Aorta (tissue), 5 donors: ENCODE measurements around the gene PKP3. TPM values are rescaled to one million over a fixed set of nuclear protein-coding genes. Genes with fewer than 3 reads are reported as not detected.
"Not testable (repeated sequence)": the region's sequence is repeated elsewhere in the genome, so short reads cannot be mapped to it uniquely, and the experiment has no call there.

Source experiments
- ATAC-seq: fragments of 200-7000 bp; cut with Tn5 transposase; one replicate; pipeline ENCODE4 v1.9.1; 2022; ENCODE audit warnings: moderate library complexity; ENCODE audit not compliant: low FRiP score
- DNase-seq, 2 donors: peaks; one replicate each; pipeline ENCODE4 v3.0.0-alpha.2; 2020
- H3K27ac ChIP-seq, 2 donors: one replicate each; pipeline ENCODE4 v1.5.1; 2013; ENCODE audit warnings: low read length in 2 of 2, mild to moderate bottlenecking in 2 of 2, moderate library complexity in 2 of 2, control low read depth in 1 of 2, inconsistent platforms in 1 of 2, low read depth in 1 of 2
- H3K27me3 ChIP-seq, 2 donors: one replicate each; pipeline ENCODE4 v1.6.1; 2013; ENCODE audit warnings: control low read depth in 1 of 2, low read length in 1 of 2, mild to moderate bottlenecking in 1 of 2, moderate library complexity in 1 of 2; ENCODE audit not compliant: insufficient read depth in 2 of 2, control insufficient read depth in 1 of 2
- H3K36me3 ChIP-seq, 2 donors: one replicate each; pipeline ENCODE4 v1.6.1; 2013; ENCODE audit warnings: control low read depth in 1 of 2, low read length in 1 of 2, mild to moderate bottlenecking in 1 of 2; ENCODE audit not compliant: insufficient read depth in 2 of 2, control insufficient read depth in 1 of 2
- H3K4me1 ChIP-seq, 2 donors: one replicate each; pipeline ENCODE4 v1.6.1; 2013; ENCODE audit warnings: low read length in 2 of 2, control low read depth in 1 of 2, mild to moderate bottlenecking in 1 of 2, moderate library complexity in 1 of 2; ENCODE audit not compliant: insufficient read depth in 2 of 2, control insufficient read depth in 1 of 2
- H3K4me3 ChIP-seq, 2 donors: one replicate each; pipeline ENCODE4 v1.5.1; 2013; ENCODE audit warnings: low read length in 2 of 2, control low read depth in 1 of 2, mild to moderate bottlenecking in 1 of 2
- H3K9me3 ChIP-seq: one replicate; pipeline ENCODE4 v1.6.1; 2013; ENCODE audit warnings: mild to moderate bottlenecking, low read length; ENCODE audit not compliant: control insufficient read depth
- WGBS, 2 donors: extraction: QIAGEN DNeasy Blood & Tissue Kit; methylation state at CpG; one replicate each; pipeline ENCODE4 v1.1.7; 2013; 5-methylcytosine and 5-hydroxymethylcytosine counted together
- intact Hi-C, 2 donors: fragments of 100-400 bp; cut with DNase I; formaldehyde crosslinking; loops; one replicate each; pipeline versions ENCODE4 v1.14.2 to v1.15.0; 2022
- polyA plus RNA-seq, 2 donors: library from polyadenylated mRNA; stranded (reverse); fragments of 200-250 nt; gene quantifications; one replicate each; pipeline ENCODE4 v1.2.3, GENCODE V29; 2013
- total RNA-seq, 2 donors: library from RNA; stranded (reverse); fragmentation: NEBNext Ultra II Directional; extraction: Animal tissue kit (Norgen Biotek cat#: 25700); gene quantifications; one replicate each; pipeline ENCODE4 v1.2.1, GENCODE V29; 2021
- donor health status: healthy with polysubstance abuse.
- donor health status: Bipolar disorder and iron deficiency.
- donor health status: DM: no; HTN: no; CAD: no.
- donor health status: DM: no; HTN: no; CAD: no.
- donor health status: DM: yes; HTN: yes; CAD: no.

Gene PKP3
- total and polyA plus RNA-seq, 4 donors: 0.05 to 10.9 (median 0.42) TPM; not detected in 1

DNA sequence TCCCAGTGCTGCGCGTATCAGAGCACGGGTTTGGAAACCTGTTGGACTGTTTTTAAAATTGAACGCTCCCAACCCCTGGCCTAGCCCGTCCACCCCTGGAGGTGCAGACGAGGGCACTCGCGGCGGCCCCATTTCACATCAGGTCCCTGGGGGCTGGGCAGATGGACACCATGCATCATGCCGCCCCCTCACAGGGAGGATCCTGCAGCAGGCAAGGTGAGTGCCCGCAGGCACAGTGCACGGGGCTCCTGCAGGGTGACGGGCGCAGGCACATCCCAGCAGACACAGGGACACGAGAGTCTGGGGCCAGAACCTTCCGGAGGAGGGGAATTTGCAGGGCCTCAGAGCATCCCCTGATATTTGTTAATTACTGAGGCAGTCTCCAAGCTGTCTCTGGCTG, 40.5 kb downstream of the PKP3 start:
- Histone ChIP-seq H3K4me1 (no peaks in the 10 kb centered on the region), H3K27me3 (no peaks in the 10 kb centered on the region), H3K36me3 (no peaks in the 10 kb centered on the region), H3K27ac (no peak overlapping the region), H3K9me3 (no peaks in the 10 kb centered on the region), H3K4me3 (no peak overlapping the region)
- DNase-seq: peak in 1 of 2 donors; percentile 42
- intact Hi-C loops: no loop called here
- ATAC-seq: no peak
- 82 to 86% methylated on average over 16 of the region's 16 CpGs for WGBS, 2 donors

DNA sequence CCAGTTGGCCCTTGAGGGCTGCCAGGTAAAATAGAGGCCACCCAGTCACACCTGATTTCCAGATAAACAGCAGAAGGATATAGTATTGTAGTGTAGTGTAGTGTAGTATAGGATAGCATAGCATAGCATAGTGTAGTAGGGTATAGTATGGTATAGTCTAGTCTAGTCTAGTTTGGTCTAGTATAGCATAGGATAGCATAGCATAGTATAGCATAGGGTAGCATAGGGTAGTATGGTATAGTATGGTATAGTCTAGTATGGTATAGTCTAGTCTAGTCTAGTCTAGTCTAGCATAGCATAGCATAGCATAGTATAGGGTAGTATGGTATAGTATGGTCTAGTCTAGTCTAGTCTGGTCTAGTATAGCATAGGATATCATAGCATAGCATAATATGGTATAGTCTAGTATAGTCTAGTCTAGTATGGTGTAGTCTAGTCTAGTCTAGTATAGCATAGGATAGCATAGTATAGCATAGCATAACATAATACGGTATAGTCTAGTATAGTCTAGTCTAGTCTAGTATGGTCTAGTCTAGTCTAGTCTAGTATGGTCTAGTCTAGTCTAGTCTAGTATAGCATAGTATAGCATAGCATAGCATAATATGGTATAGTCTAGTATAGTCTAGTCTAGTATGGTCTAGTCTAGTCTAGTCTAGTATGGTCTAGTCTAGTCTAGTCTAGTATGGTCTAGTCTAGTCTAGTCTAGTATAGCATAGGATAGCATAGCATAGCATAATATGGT, 41.2 kb downstream of the PKP3 start:
- intact Hi-C loops, ATAC-seq, DNase-seq, H3K36me3 ChIP-seq, H3K27me3 ChIP-seq, H3K4me3 ChIP-seq, H3K9me3 ChIP-seq, H3K4me1 ChIP-seq, H3K27ac ChIP-seq: not testable (repeated sequence)
- 99 to 100% methylated on average over 1 of the region's 1 CpG for WGBS, 2 donors

DNA sequence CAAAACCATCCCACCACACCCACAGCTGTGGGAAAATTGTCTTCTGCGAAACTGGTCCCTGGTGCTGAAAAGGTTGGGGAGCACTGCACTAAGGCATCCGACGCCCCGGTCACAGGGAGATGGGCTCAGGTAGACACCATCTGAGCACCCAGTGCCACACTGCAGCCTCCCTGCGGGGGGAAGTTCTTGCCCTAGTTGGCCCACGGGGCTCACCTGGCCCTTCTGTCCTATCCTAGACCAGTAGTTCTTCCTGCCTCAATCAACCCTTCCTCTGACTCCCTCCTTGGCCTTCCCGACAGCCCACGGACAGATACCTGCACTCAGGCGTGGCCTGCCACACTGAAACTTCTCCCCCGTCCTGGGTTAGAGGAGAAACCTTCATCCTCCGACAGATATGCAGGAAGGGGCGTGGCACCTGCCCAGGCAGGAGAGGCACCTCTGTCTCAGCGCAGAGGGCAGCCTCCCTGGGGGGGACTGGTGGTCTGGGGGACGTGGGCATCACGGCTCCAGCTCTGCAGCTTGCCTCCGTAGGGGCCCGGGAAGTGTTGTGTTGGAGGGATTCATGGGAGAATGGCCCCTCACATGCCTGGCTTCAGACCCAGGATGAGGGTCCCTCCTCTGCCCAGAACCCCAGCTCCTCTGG, 43.3 kb downstream of the PKP3 start:
- H3K4me3 ChIP-seq: no peak overlapping the region
- H3K36me3 ChIP-seq: no peaks in the 10 kb centered on the region
- H3K4me1 ChIP-seq: no peaks in the 10 kb centered on the region
- WGBS, 2 donors: 80 to 85% methylated on average over 17 of the region's 17 CpGs
- H3K27ac ChIP-seq: no peak overlapping the region
- intact Hi-C loops: no loop called here
- no peaks in the 10 kb centered on the region for H3K9me3 ChIP-seq
- no peaks in the 10 kb centered on the region for H3K27me3 ChIP-seq
- no peak for DNase-seq
- no peak for ATAC-seq

DNA sequence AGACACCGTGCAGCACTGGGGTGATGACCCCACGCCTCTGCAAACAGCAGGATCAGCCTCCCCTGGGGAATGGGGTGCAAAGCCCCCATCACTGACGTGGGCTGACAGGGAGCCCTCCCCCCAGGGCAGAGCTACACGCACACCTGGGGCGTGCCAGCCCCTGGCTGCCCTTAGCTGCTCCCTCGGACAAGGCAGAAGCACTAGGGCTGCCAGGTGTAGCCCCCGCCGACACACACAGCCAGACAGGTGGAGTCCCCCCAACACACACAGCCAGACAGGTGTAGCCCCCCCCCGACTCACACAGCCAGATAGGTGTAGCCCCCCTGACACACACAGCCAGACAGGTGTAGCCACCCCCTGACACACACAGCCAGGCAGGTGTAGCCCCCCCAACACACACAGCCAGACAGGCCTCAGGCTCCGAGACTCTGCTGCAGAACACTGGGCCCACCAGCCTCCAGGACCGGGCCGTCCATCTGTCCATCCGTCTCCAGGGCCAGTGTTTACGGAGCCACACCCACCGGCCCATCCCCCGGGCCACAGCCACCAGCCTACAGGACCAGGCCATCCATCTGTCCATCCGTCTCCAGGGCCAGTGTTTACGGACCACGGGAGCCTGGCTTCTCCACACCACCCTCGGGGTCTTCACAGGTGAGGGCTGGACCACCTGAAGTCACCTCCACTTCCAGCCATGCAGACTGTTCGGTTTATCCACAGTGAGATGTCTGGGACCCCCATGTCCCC, 44.3 kb downstream of the PKP3 start:
- no peak overlapping the region for H3K27ac ChIP-seq
- H3K9me3 ChIP-seq: no peaks in the 10 kb centered on the region
- ATAC-seq: no peak
- WGBS, 2 donors: 80 to 85% methylated on average over 21 of the region's 21 CpGs
- H3K4me3 ChIP-seq: no peak overlapping the region
- no peaks in the 10 kb centered on the region for H3K27me3 ChIP-seq
- H3K36me3 ChIP-seq: no peaks in the 10 kb centered on the region
- intact Hi-C loops: no loop called here
- no peaks in the 10 kb centered on the region for H3K4me1 ChIP-seq
- no peak for DNase-seq

DNA sequence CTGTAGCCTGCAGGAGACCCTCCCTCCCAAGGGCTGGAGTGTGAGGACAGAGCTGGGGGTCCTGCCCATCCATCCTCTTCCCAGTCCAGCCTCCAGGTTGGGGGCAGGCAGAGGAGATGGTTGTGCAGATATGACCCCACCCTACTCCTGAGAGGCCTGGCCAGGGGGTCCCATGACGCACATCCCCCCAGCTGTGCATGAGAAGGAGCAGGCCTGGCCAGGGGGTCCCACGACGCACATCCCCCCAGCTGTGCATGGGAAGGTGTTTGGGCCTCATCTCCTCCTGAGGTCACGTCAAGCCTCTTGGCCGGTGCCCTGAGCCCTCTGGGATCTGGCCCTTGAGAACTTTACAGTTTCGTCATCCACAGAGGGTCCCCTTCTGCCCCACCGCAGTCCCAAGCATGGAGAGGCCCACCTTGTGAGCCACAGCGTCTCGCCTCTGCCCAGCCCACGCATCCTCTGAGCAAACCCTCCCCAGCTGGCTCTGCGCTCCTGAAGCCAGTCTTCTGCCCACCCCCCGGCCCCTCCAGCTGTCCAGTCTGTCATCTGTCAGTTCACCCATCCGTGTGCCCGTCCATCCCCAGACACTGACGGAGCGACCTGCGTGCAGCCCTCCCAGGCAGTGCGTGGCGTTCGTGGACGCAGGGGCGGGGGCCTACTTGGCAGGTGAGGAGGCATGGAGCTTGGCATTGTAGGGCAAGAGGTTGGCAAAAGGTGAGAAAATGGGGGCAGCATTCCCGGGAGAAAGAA, 45.5 kb downstream of the PKP3 start:
- Histone ChIP-seq H3K27me3 (no peaks in the 10 kb centered on the region), H3K4me3 (no peak overlapping the region), H3K27ac (no peak overlapping the region), H3K4me1 (no peaks in the 10 kb centered on the region), H3K9me3 (no peaks in the 10 kb centered on the region), H3K36me3 (no peaks in the 10 kb centered on the region)
- intact Hi-C loops: no loop called here
- ATAC-seq (no peak), DNase-seq (peak; percentile 45 to 67)
- 85% methylated on average over 23 of the region's 23 CpGs for WGBS, 2 donors

DNA sequence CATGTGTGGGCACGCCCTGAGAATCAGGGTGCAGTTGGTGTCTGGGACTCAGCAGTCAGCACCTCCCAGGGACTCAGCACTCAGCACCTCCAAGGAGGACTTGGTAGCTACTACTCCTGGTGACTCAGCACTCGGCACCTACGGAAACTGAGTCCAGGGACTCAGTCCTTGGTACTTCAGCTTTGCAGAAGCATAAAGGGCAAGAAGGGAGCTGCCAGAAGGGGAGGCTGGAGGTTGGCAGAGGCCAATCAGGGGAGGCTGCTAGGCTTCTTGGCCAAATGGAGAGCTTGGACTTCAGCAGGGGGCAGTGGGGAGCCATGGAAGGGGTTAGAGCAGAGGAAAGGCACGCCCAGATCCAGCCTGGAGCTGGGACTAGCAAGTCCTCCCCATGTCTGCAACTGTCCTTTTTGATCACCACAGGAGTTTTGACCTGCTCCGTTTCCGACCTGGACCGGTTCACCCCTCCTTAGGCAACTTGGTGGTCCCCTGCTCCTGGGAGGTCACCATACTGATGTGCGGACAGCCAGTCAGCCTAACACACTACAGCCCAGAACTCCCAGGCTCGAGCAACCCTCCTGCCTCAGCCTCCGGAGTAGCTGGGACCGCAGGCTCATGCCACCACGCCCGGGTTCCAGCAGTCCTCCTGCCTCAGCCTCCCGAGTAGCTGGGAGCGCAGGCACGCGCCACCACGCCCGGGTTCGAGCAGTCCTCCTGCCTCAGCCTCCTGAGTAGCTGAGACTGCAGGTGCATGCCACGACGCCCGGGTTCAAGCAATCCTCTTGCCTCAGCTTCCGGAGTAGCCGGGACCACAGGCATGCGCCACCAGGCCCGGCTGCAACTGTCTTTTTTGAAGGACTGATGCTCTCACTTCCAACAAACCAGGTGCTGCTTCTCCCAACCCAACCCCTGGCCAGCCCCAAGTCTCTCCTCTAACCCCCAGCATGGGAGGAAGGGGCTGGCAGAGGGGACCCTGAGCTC, 46.3 kb downstream of the PKP3 start:
- Histone ChIP-seq H3K27ac (no peak overlapping the region), H3K27me3 (no peaks in the 10 kb centered on the region), H3K4me1 (no peaks in the 10 kb centered on the region), H3K9me3 (no peaks in the 10 kb centered on the region), H3K36me3 (no peaks in the 10 kb centered on the region), H3K4me3 (no peak overlapping the region)
- 86 to 88% methylated on average over 27 of the region's 27 CpGs for WGBS, 2 donors
- intact Hi-C loops: no loop called here
- ATAC-seq: no peak
- peak; percentile 59 to 68 for DNase-seq

DNA sequence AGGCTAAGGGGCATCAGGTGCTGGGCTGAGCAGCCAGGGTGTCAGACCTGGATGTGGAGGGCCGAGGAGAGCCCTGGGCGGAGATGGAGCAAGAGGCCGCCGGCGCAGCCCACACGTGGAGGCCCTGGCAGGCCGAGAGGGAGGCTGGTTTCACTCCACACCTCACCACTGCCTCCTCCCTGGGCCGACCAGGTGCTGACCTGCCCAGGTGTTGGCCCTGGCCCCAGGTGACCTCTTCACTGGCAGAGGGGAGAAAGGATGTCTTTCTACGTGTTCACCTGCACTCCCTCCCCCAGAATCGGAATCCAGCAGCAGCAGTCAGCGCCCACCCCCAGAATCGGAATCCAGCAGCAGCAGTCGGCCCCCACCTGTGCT, 47.0 kb downstream of the PKP3 start:
- Histone ChIP-seq H3K4me3 (no peak overlapping the region), H3K27me3 (no peaks in the 10 kb centered on the region), H3K36me3 (no peaks in the 10 kb centered on the region), H3K9me3 (no peaks in the 10 kb centered on the region), H3K27ac (no peak overlapping the region), H3K4me1 (no peaks in the 10 kb centered on the region)
- DNase-seq (peak in 1 of 2 donors; percentile 67), ATAC-seq (no peak)
- WGBS, 2 donors: 59 to 63% methylated on average over 10 to 13 of the region's 13 CpGs
- intact Hi-C loops: no loop called here
